HepG2 (cell line): ENCODE results near the gene SLC16A13. TPM values are rescaled to one million over a fixed set of nuclear protein-coding genes. Genes with fewer than 3 reads are reported as not detected.
"Not testable (repeated sequence)": the region's sequence is repeated elsewhere in the genome, so short reads cannot be mapped to it uniquely, and the experiment has no call there.

Experiments used
- ATAC-seq: fragments of 200-7000 bp; cut with Tn5 transposase; 3 replicates; pipeline ENCODE4 v1.9.1; 2020; ENCODE audit warnings: mild to moderate bottlenecking, moderate library complexity
- BruUV-seq: library from RNA; stranded (reverse); fragments of 400-500 nt; replicated peaks from 2 replicates; lab custom pipeline; 2021; lab: Mats Ljungman, UMichigan
- CTCF ChIA-PET: fragments of 300-600 bp; formaldehyde crosslinking; extraction: SDS; loops from one replicate; lab custom pipeline; 2021; ENCODE audit warnings: low total read pairs, inconsistent platforms, low intra/inter-chr PET ratio; lab: Yijun Ruan, JAX
- POLR2A ChIA-PET: fragments of 350-600 bp; sonication (Branson Sonifier 250); formaldehyde crosslinking; loops from one replicate; lab custom pipeline; 2020; ENCODE audit warnings: antibody characterized with exemption, inconsistent platforms; lab: Yijun Ruan, JAX
- DNase-seq: peaks from one replicate; pipeline ENCODE4 v3.0.0-alpha.2; 2015; ENCODE audit warnings: low spot score
- FAIRE-seq: peaks from 3 replicates; lab custom pipeline; 2011; peaks lifted over from hg19 to GRCh38; lab: Jason Lieb, UNC
- H2AFZ ChIP-seq: one replicate; pipeline ENCODE4 v1.6.1; 2011; ENCODE audit warnings: low read length, inconsistent platforms
- H3K27ac ChIP-seq: fragments of 300-600 bp; 3 replicates; pipeline ENCODE4 v1.8.0; 2011; ENCODE audit warnings: mixed run types, mild to moderate bottlenecking, mixed read lengths, low read length, inconsistent platforms; ENCODE audit not compliant: insufficient read depth; ENCODE audit errors: extremely low read length
- H3K27me3 ChIP-seq, 2 experiments: fragments of 200-600 bp in 1 of 2; 2 replicates in 1 of 2; 3 replicates in 1 of 2; pipeline versions ENCODE4 v1.6.0 to v1.8.0; 2011; ENCODE audit warnings: low read length in 2 of 2, mild to moderate bottlenecking in 2 of 2, moderate library complexity in 2 of 2, inconsistent platforms in 1 of 2; ENCODE audit not compliant: insufficient read depth in 2 of 2, control insufficient read depth in 1 of 2
- H3K36me3 ChIP-seq, 2 experiments: fragments of 200-600 bp in 1 of 2; replicated peaks in 1 of 2; 2 replicates in 1 of 2; 3 replicates in 1 of 2; pipeline versions ENCODE4 v1.5.1 to v1.8.0; 2011; ENCODE audit warnings: low read length in 2 of 2, inconsistent platforms in 1 of 2; ENCODE audit not compliant: insufficient read depth in 2 of 2, control insufficient read depth in 1 of 2
- H3K4me1 ChIP-seq: 2 replicates; pipeline ENCODE4 v1.5.1; 2012; ENCODE audit warnings: low read length, inconsistent platforms; ENCODE audit not compliant: insufficient read depth
- H3K4me2 ChIP-seq: 2 replicates; pipeline ENCODE4 v1.6.0; 2011; ENCODE audit warnings: low read depth, low read length, inconsistent platforms
- H3K4me3 ChIP-seq, 3 experiments: fragments of 200-600 bp in 1 of 3; sonication (generic), shearing (Covaris generic) in 1 of 3; replicated peaks in 1 of 3; 2 replicates each; pipeline ENCODE4 v1.5.1; 2011 to 2016; ENCODE audit warnings: low read length in 3 of 3, inconsistent platforms in 2 of 3, low read depth in 2 of 3, mild to moderate bottlenecking in 2 of 3, control low read depth in 1 of 3, mixed read lengths in 1 of 3; ENCODE audit not compliant: insufficient read depth in 1 of 3
- H3K79me2 ChIP-seq: one replicate; pipeline ENCODE4 v1.6.1; 2011; ENCODE audit warnings: low read length, inconsistent platforms; ENCODE audit not compliant: insufficient read depth
- H3K9ac ChIP-seq: 2 replicates; pipeline ENCODE4 v1.6.0; 2011; ENCODE audit warnings: mild to moderate bottlenecking, low read depth, low read length, inconsistent platforms; ENCODE audit not compliant: insufficient read depth
- H3K9me3 ChIP-seq: 2 replicates; pipeline ENCODE4 v1.5.1; 2012; ENCODE audit warnings: mild to moderate bottlenecking, low read length
- H4K20me1 ChIP-seq: 2 replicates; pipeline ENCODE4 v1.6.0; 2011; ENCODE audit warnings: inconsistent platforms, mild to moderate bottlenecking, low read length, moderate library complexity; ENCODE audit not compliant: insufficient read depth
- WGBS: methylation state at CpG from one replicate; pipeline ENCODE4 v1.1.6; 2017; ENCODE audit warnings: low lambda C conversion rate; 5-methylcytosine and 5-hydroxymethylcytosine counted together
- in situ Hi-C: cut with HindIII; loops from 2 replicates; pipeline ENCODE4 v1.10.0; 2017; ENCODE audit warnings: low pct_unique_long_range_greater_than_20kb; ENCODE audit not compliant: extremely low pct_ligation_motif_present
- intact Hi-C: fragments of 100-400 bp; cut with micrococcal nuclease; formaldehyde crosslinking; loops from one replicate; pipeline ENCODE4 v1.10.0; 2022; ENCODE audit not compliant: unreplicated experiment
- polyA plus RNA-seq, 8 experiments: library from polyadenylated mRNA; depleted of rRNA in 3 of 8; stranded (reverse) in 7 of 8; unstranded in 1 of 8; fragments of >200 nt; fragmentation: Illumina TruSeq in 4 of 8; extraction: Trizol in 4 of 8; gene quantifications; 2 replicates each; pipeline versions ENCODE4 v1.2.1 to v1.2.3, GENCODE V29; 2011 to 2016; ENCODE audit warnings: low read depth in 4 of 8, missing spikeins in 1 of 8, mixed read lengths in 1 of 8; ENCODE audit not compliant: insufficient read depth in 1 of 8
- total RNA-seq, 5 experiments: library from RNA; depleted of rRNA; stranded (reverse); fragments of >200 nt; fragmentation: Illumina TruSeq; extraction: Trizol; gene quantifications; 2 replicates each; pipeline ENCODE4 v1.2.3, GENCODE V29; 2016; ENCODE audit warnings: low read depth in 1 of 5
- TF ChIP-seq, protein P1 (sequence below): sonication (generic); formaldehyde crosslinking; IDR thresholded peaks from 2 replicates; pipeline ENCODE4 v1.5.0; 2020; ENCODE audit warnings: mild to moderate bottlenecking, missing genetic modification reagents
- TF ChIP-seq, protein P2 (sequence below): sonication (generic); formaldehyde crosslinking; IDR thresholded peaks from 2 replicates; pipeline ENCODE4 v1.5.1; 2020; ENCODE audit warnings: missing genetic modification reagents, mild to moderate bottlenecking, borderline replicate concordance

Gene SLC16A13
- total and polyA plus RNA-seq, 2 of the 13 experiments (the other 11 are each of a cell fraction or from before 2014, with no cell fraction given), result 2.2 to 3.0 TPM

DNA sequence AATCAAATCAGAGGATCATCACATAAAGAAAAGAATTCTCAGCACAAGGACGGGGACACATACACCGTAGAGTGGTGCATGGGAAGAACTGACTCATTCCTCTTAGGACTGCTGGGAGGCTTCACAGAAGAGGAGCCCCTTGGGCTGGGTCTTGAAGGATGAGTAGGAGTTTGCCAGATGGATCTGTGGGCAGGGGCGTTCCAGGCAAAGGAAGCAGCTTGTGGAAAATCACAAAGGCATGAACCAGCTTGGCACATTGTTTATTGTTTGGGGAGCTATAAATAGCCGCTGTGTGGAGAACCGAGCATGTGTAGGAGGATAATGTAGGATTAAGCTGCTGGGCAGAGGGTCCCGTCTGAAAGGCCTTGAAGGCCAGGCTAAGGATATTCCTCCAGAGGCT lies 13.2 kb downstream of the SLC16A13 start:
- Histone ChIP-seq H3K4me3 (no peak overlapping the region), H3K4me2 (no peak overlapping the region)
- TF ChIP-seq, protein P1, sequence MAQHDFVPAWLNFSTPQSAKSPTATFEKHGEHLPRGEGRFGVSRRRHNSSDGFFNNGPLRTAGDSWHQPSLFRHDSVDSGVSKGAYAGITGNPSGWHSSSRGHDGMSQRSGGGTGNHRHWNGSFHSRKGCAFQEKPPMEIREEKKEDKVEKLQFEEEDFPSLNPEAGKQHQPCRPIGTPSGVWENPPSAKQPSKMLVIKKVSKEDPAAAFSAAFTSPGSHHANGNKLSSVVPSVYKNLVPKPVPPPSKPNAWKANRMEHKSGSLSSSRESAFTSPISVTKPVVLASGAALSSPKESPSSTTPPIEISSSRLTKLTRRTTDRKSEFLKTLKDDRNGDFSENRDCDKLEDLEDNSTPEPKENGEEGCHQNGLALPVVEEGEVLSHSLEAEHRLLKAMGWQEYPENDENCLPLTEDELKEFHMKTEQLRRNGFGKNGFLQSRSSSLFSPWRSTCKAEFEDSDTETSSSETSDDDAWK (CRISPR knock-in tag), result no peak
- TF ChIP-seq, protein P2, sequence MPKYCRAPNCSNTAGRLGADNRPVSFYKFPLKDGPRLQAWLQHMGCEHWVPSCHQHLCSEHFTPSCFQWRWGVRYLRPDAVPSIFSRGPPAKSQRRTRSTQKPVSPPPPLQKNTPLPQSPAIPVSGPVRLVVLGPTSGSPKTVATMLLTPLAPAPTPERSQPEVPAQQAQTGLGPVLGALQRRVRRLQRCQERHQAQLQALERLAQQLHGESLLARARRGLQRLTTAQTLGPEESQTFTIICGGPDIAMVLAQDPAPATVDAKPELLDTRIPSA (CRISPR knock-in tag), result no peak
- TF ChIP-seq, all 625 proteins: peak for 0
- POLR2A ChIA-PET, result interaction anchor here (0.9 to 1.5 kb wide), 5 partner anchors 10 to 130 kb away, joined by 3 to 8 read pairs (median 4); partner anchors contain the start of gene ASGR2
- FAIRE-seq, result no peak
- in situ Hi-C loops (loop anchor here (10.0 kb wide), 1 partner anchor 236 kb away; the partner anchor contains the start of gene SLC2A4), intact Hi-C loops (loop anchor here (5.0 kb wide), 1 partner anchor 303 kb away; the partner anchor contains the start of gene KCTD11)
- H3K4me1 ChIP-seq, result peaks cover 70% of the 10 kb centered on the region
- H3K9ac ChIP-seq, result no peak overlapping the region
- ATAC-seq, result no peak
- no peaks in the 10 kb centered on the region for H3K36me3 ChIP-seq
- no TSS peak for BruUV-seq
- H4K20me1 ChIP-seq, result no peaks in the 10 kb centered on the region
- no peak overlapping the region for H3K27ac ChIP-seq
- no peak for DNase-seq
- CTCF ChIA-PET, result no interaction called here
- no peak overlapping the region for H2AFZ ChIP-seq
- H3K27me3 ChIP-seq, result no peaks in the 10 kb centered on the region; a peak in 1 of 5 replicates
- H3K9me3 ChIP-seq, result no peaks in the 10 kb centered on the region
- 92% methylated on average over 6 of the region's 6 CpGs for WGBS
- H3K79me2 ChIP-seq, result no peaks in the 10 kb centered on the region

DNA sequence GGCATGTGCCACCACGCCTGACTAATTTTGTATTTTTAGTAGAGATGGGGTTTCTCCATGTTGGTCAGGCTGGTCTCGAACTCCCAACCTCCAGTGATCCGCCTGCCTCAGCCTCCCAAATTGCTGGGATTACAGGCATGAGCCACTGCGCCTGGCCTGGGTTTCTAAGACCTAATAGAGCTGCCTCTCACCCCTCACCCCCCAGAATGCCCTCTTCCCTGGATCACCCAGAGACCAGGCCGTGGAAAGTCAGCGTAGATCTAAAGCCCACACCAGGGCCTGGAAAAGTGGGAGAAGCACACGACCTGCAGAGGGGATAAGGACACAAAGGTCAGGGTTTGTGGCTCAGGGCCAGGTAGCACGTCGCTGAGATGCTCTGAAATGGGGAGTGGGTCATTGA lies 14.8 kb downstream of the SLC16A13 start:
- intact Hi-C loops (loop anchor here (5.0 kb wide), 1 partner anchor 67 kb away; no protein-coding TSS in a partner anchor), in situ Hi-C loops (loop anchor here (5.0 kb wide), 2 partner anchors 42 to 87 kb away; no protein-coding TSS in a partner anchor)
- POLR2A ChIA-PET, result interaction anchor here (1.2 to 2.1 kb wide), 3 partner anchors 65 to 128 kb away, joined by 4 to 19 read pairs (median 5); partner anchors contain the start of gene ASGR2
- peaks cover 66% of the 10 kb centered on the region for H3K4me1 ChIP-seq
- H4K20me1 ChIP-seq, CTCF ChIA-PET, FAIRE-seq, H3K9ac ChIP-seq, DNase-seq, H3K36me3 ChIP-seq, ATAC-seq, H3K27ac ChIP-seq, BruUV-seq, H3K27me3 ChIP-seq, H3K79me2 ChIP-seq, H2AFZ ChIP-seq, H3K9me3 ChIP-seq, H3K4me3 ChIP-seq, H3K4me2 ChIP-seq: not testable (repeated sequence)
- 67% methylated on average over 7 of the region's 9 CpGs for WGBS
